DND-41 (cell line): Measurements from ENCODE around the gene IFNA6.

Experiments
- ATAC-seq: fragments of 200-7000 bp; cut with Tn5 transposase; 3 replicates; pipeline ENCODE4 v1.9.1; 2021; ENCODE audit warnings: low read depth; ENCODE audit not compliant: insufficient read depth
- DNase-seq: peaks from one replicate; pipeline ENCODE4 v3.0.0-alpha.2; 2020
- H2AFZ ChIP-seq: 2 replicates; pipeline ENCODE4 v1.6.0; 2012; ENCODE audit warnings: low read depth, low read length
- H3K27ac ChIP-seq: 2 replicates; pipeline ENCODE4 v1.5.1; 2012; ENCODE audit warnings: low read length, inconsistent platforms
- H3K27me3 ChIP-seq: fragments of 200-600 bp; sonication (generic); 2 replicates; pipeline ENCODE4 v1.6.0; 2012; ENCODE audit warnings: low read length, mild to moderate bottlenecking, inconsistent platforms; ENCODE audit not compliant: insufficient read depth, poor library complexity
- H3K36me3 ChIP-seq: 2 replicates; pipeline ENCODE4 v1.5.1; 2012; ENCODE audit warnings: low read length, inconsistent platforms; ENCODE audit not compliant: insufficient read depth
- H3K4me1 ChIP-seq: 2 replicates; pipeline ENCODE4 v1.5.1; 2012; ENCODE audit warnings: mild to moderate bottlenecking, low read length; ENCODE audit not compliant: insufficient read depth
- H3K4me2 ChIP-seq: 2 replicates; pipeline ENCODE4 v1.6.0; 2012; ENCODE audit warnings: mild to moderate bottlenecking, moderate library complexity, low read length, inconsistent platforms; ENCODE audit not compliant: insufficient read depth
- H3K4me3 ChIP-seq, 2 experiments: fragments of 200-600 bp in 1 of 2; shearing (Covaris generic) in 1 of 2; 2 replicates each; pipeline ENCODE4 v1.5.1; 2012 to 2016; ENCODE audit warnings: inconsistent platforms in 2 of 2, low read length in 2 of 2, mild to moderate bottlenecking in 2 of 2, low read depth in 1 of 2, moderate library complexity in 1 of 2
- H3K79me2 ChIP-seq: 2 replicates; pipeline ENCODE4 v1.6.0; 2012; ENCODE audit warnings: low read length, inconsistent platforms; ENCODE audit not compliant: insufficient read depth
- H3K9ac ChIP-seq: 2 replicates; pipeline ENCODE4 v1.6.0; 2012; ENCODE audit warnings: low read depth, mild to moderate bottlenecking, inconsistent platforms, low read length, moderate library complexity
- H3K9me3 ChIP-seq: 2 replicates; pipeline ENCODE4 v1.5.1; 2012; ENCODE audit warnings: low read length, moderate library complexity, mild to moderate bottlenecking, inconsistent platforms; ENCODE audit not compliant: insufficient read depth, severe bottlenecking
- H4K20me1 ChIP-seq: 2 replicates; pipeline ENCODE4 v1.6.0; 2012; ENCODE audit warnings: low read length; ENCODE audit not compliant: insufficient read depth
- CTCF ChIP-seq: IDR thresholded peaks from 2 replicates; pipeline ENCODE4 v1.5.1; 2012; ENCODE audit warnings: borderline replicate concordance, low read length, moderate library complexity, mild to moderate bottlenecking; ENCODE audit not compliant: poor library complexity, severe bottlenecking; ENCODE audit errors: extremely low read depth
- EZH2 ChIP-seq: IDR thresholded peaks from 3 replicates; pipeline ENCODE4 v1.6.1; 2012; ENCODE audit warnings: borderline replicate concordance, low read depth, mild to moderate bottlenecking, moderate library complexity, low read length, inconsistent platforms; ENCODE audit not compliant: severe bottlenecking

The IFNA6 gene

GRCh38 chr9:21340735-21341134 lies 10.0 kb downstream of the IFNA6 start:
- Histone ChIP-seq H3K27ac (no peak overlapping the region), H3K9me3 (no peaks in the 10 kb centered on the region), H3K4me3 (no peak overlapping the region), H3K27me3 (peaks cover 9% of the 10 kb centered on the region), H3K9ac (no peak overlapping the region), H2AFZ (no peak overlapping the region), H3K36me3 (no peaks in the 10 kb centered on the region), H3K4me1 (peaks cover 3% of the 10 kb centered on the region; the same call in 1 of the 2 replicates), H4K20me1 (no peaks in the 10 kb centered on the region), H3K79me2 (no peaks in the 10 kb centered on the region), H3K4me2 (no peak overlapping the region)
- no peak for TF ChIP-seq CTCF
- TF ChIP-seq EZH2: no peak
- DNase-seq: no peak
- no peak for ATAC-seq

- Histone ChIP-seq H3K27me3 (peaks cover 4% of the 10 kb centered on the region), H3K4me3 (no peak overlapping the region), H3K27ac (no peak overlapping the region), H3K9ac (no peak overlapping the region), H3K36me3 (peaks cover 19% of the 10 kb centered on the region), H2AFZ (no peak overlapping the region), H3K79me2 (peaks cover 40% of the 10 kb centered on the region), H4K20me1 (peaks cover 23% of the 10 kb centered on the region), H3K9me3 (no peaks in the 10 kb centered on the region), H3K4me1 (peaks cover 35% of the 10 kb centered on the region), H3K4me2 (no peak overlapping the region)
- ATAC-seq (no peak), DNase-seq (no peak)
- TF ChIP-seq EZH2 (no peak), CTCF (no peak)
Observed at GRCh38 chr9:21336457-21336856, 14.2 kb downstream of the IFNA6 start.

- TF ChIP-seq CTCF (no peak), EZH2 (no peak)
- Histone ChIP-seq H3K4me1 (peaks cover 40% of the 10 kb centered on the region), H3K36me3 (peaks cover 21% of the 10 kb centered on the region), H3K27ac (peak within 1 kb of the TSS; percentile 92), H3K4me2 (peak within 1 kb of the TSS; percentile 66), H4K20me1 (peaks cover 29% of the 10 kb centered on the region), H3K79me2 (peaks cover 55% of the 10 kb centered on the region), H3K4me3 (peak within 1 kb of the TSS; percentile 61 to 89), H3K27me3 (peaks cover 4% of the 10 kb centered on the region), H3K9me3 (no peaks in the 10 kb centered on the region), H3K9ac (peak within 1 kb of the TSS; percentile 89), H2AFZ (peak within 1 kb of the TSS; percentile 93)
- ATAC-seq: peak; percentile 92
- DNase-seq: peak; percentile 90
Observed at GRCh38 chr9:21334701-21335632, 15.7 kb downstream of the IFNA6 start, which contains the start of gene KLHL9. KLHL9 (minus strand) TSS chr9:21335404; CDS start chr9:21334859, 545 bp downstream.
